GM13976 (cell line): ENCODE results near the gene LRRC37A2.
"Not testable (repeated sequence)": the region's sequence is repeated elsewhere in the genome, so short reads cannot be mapped to it uniquely, and the experiment has no call there.

Source experiments
- DNase-seq: peaks from one replicate; pipeline ENCODE4 v3.0.0; 2012; ENCODE audit warnings: low spot score
- in situ Hi-C: fragments of 300-500 bp; cut with MboI; formaldehyde crosslinking; loops from one replicate; pipeline ENCODE4 v1.12.0; 2022; ENCODE audit warnings: low sequenced_read_pairs, mixed read lengths, inconsistent platforms; ENCODE audit not compliant: unreplicated experiment

Gene LRRC37A2

GRCh38 chr17:46512168-46512567 lies at the start of gene LRRC37A2:
LRRC37A2 (plus strand) TSS chr17:46512468; CDS start chr17:46512713, 245 bp downstream.
- in situ Hi-C loops, DNase-seq: not testable (repeated sequence)

GRCh38 chr17:46467618-46468017 lies 44.6 kb upstream of the LRRC37A2 start:
- in situ Hi-C loops, DNase-seq: not testable (repeated sequence)

GRCh38 chr17:46474489-46474888 lies 37.8 kb upstream of the LRRC37A2 start:
- in situ Hi-C loops, DNase-seq: not testable (repeated sequence)

GRCh38 chr17:46475583-46475982 lies 36.7 kb upstream of the LRRC37A2 start:
- in situ Hi-C loops, DNase-seq: not testable (repeated sequence)

GRCh38 chr17:46478823-46479222 lies 33.4 kb upstream of the LRRC37A2 start:
- in situ Hi-C loops, DNase-seq: not testable (repeated sequence)

- DNase-seq, in situ Hi-C loops: not testable (repeated sequence)
Measured at GRCh38 chr17:46481310-46481709, 31.0 kb upstream of the LRRC37A2 start.

- DNase-seq, in situ Hi-C loops: not testable (repeated sequence)
Measured at GRCh38 chr17:46492021-46492420, 20.2 kb upstream of the LRRC37A2 start.

GRCh38 chr17:46499437-46500139 lies 12.7 kb upstream of the LRRC37A2 start:
- DNase-seq, in situ Hi-C loops: not testable (repeated sequence)

GRCh38 chr17:46505896-46506295 lies 6.4 kb upstream of the LRRC37A2 start:
- DNase-seq, in situ Hi-C loops: not testable (repeated sequence)

GRCh38 chr17:46534716-46535115 lies 22.4 kb downstream of the LRRC37A2 start:
- DNase-seq, in situ Hi-C loops: not testable (repeated sequence)

- in situ Hi-C loops, result not testable (repeated sequence)
Measured at GRCh38 chr17:46548607-46549006, 36.3 kb downstream of the LRRC37A2 start.

GRCh38 chr17:46559155-46559554 lies 46.9 kb downstream of the LRRC37A2 start:
- in situ Hi-C loops, DNase-seq: not testable (repeated sequence)

More at GRCh38 chr17:46548607-46549006, 36.3 kb downstream of the LRRC37A2 start:
- DNase-seq, result not testable (repeated sequence)

GRCh38 chr17:46560048-46560447 lies 47.8 kb downstream of the LRRC37A2 start:
- DNase-seq, in situ Hi-C loops: not testable (repeated sequence)

- in situ Hi-C loops, DNase-seq: not testable (repeated sequence)
Measured at GRCh38 chr17:46566284-46566683, 54.0 kb downstream of the LRRC37A2 start.

GRCh38 chr17:46566980-46567379 lies 54.7 kb downstream of the LRRC37A2 start:
- DNase-seq, in situ Hi-C loops: not testable (repeated sequence)

GRCh38 chr17:46571796-46572195 lies 59.5 kb downstream of the LRRC37A2 start:
- in situ Hi-C loops, DNase-seq: not testable (repeated sequence)

- DNase-seq, in situ Hi-C loops: not testable (repeated sequence)
Measured at GRCh38 chr17:46579083-46580075, 67.1 kb downstream of the LRRC37A2 start, which contains the start of gene ARL17A. ARL17A (minus strand) TSS chr17:46579691; CDS start chr17:46576322, 3,369 bp downstream.

- in situ Hi-C loops, DNase-seq: not testable (repeated sequence)
Measured at GRCh38 chr17:46580082-46580481, 67.8 kb downstream of the LRRC37A2 start.

GRCh38 chr17:46585444-46585843 lies 73.2 kb downstream of the LRRC37A2 start:
- DNase-seq, in situ Hi-C loops: not testable (repeated sequence)
